GM12891 (cell line): Measurements from ENCODE around the gene SAMD3.
A peak's percentile ranks its signal among the peaks of the same experiment; 100 is the strongest.
"Not testable (repeated sequence)": the region's sequence is repeated elsewhere in the genome, so short reads cannot be mapped to it uniquely, and the experiment has no call there.

Experiments
- DNase-seq: peaks from one replicate; pipeline ENCODE4 v3.0.0; 2011; ENCODE audit warnings: low spot score; ENCODE audit not compliant: insufficient read length
- FAIRE-seq: peaks from 2 replicates; lab custom pipeline; 2011; peaks lifted over from hg19 to GRCh38; lab: Jason Lieb, UNC
- PAX5 ChIP-seq: IDR thresholded peaks from 2 replicates; pipeline ENCODE4 v1.6.1; 2011; ENCODE audit warnings: low read length, moderate library complexity, mild to moderate bottlenecking; ENCODE audit not compliant: insufficient read depth, severe bottlenecking
- POLR2A ChIP-seq: IDR thresholded peaks from 2 replicates; pipeline ENCODE4 v1.6.1; 2011; ENCODE audit warnings: low read depth, low read length, control low read depth
- POLR2AphosphoS5 ChIP-seq: IDR thresholded peaks from 2 replicates; pipeline ENCODE4 v1.6.1; 2011; ENCODE audit warnings: low read depth, low read length, control low read depth
- POU2F2 ChIP-seq: IDR thresholded peaks from 2 replicates; pipeline ENCODE4 v1.6.1; 2011; ENCODE audit warnings: low read depth, mild to moderate bottlenecking, control low read depth, low read length, moderate library complexity
- SPI1 ChIP-seq: IDR thresholded peaks from 2 replicates; pipeline ENCODE4 v1.6.1; 2011; ENCODE audit warnings: low read depth, low read length, control low read depth
- TAF1 ChIP-seq: IDR thresholded peaks from 2 replicates; pipeline ENCODE4 v1.6.1; 2011; ENCODE audit warnings: low read depth, low read length, control low read depth

Gene SAMD3

DNA sequence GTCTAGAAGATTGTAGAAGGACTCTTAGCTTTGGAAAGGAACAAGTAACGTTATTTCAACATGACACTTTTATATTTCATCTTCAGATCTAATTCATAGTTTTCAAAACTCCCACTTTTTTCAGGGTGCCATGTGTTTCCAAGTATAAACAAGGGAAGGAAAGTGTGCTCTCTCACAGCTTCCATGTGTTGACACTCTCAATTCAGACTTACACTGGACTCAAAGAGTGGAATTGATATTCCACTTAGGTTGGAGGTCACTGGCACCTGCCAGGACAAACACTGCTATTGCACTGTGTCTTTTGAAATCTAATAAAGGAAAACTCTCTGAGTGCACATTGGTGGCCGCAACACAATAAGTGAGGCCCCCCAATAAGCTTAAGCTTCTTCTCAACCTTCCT lies 22.5 kb upstream of the SAMD3 start:
- DNase-seq (no peak), FAIRE-seq (no peak)
- TF ChIP-seq PAX5 (no peak), POLR2AphosphoS5 (no peak), SPI1 (no peak)

DNA sequence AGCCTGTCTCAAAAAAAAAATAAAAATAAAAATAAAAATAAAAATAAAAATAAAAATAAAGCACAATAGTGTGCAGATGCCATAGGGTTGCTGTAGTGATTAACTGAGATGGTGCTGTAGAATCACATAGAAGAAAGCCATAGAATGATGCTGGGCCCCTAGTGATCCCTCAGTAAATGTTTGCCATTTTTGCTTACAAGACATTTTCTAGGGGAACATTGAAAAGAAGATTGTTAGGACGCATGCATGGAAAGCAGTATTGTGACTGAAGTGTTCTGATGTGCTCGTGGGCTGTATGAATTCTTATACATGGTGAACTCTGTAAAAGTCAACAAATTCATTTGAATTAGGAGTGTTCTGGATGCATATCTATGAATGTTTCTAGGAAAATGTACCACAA lies 22.0 kb upstream of the SAMD3 start:
- FAIRE-seq (no peak), DNase-seq (no peak)
- no peak for TF ChIP-seq POLR2AphosphoS5

- DNase-seq (no peak), FAIRE-seq (no peak)
- TF ChIP-seq POLR2AphosphoS5, result no peak
- no peak for TF ChIP-seq SPI1
- no peak for TF ChIP-seq POLR2A
- no peak for TF ChIP-seq TAF1
- no peak for TF ChIP-seq PAX5
- TF ChIP-seq POU2F2, result no peak
Measured at GRCh38 chr6:130240232-130240631, 17.5 kb upstream of the SAMD3 start.

GRCh38 chr6:130239755-130240154 lies 17.0 kb upstream of the SAMD3 start:
- TF ChIP-seq SPI1 (no peak), POLR2AphosphoS5 (no peak), POLR2A (no peak), TAF1 (no peak), POU2F2 (no peak)
- DNase-seq (no peak), FAIRE-seq (no peak)

DNA sequence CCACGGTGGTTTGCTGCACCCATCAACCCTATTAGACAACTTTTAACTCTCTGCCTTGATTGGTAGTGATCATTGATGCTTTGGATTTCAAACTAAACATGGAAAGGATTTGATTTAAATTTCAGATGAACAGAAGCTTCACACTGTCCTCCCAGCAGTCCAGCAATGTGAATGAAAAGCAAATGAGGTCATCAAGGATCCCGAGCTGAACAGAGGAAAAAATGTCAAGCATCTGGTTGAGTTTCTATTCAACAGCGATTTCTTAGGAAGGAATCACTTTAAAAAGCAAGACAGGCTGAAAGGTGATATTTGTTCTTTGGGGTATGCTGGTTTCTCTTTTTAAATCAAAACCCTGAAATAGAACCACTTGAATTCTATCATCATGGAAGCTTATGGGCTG lies 10.6 kb upstream of the SAMD3 start:
- no peak for FAIRE-seq
- TF ChIP-seq POU2F2 (no peak), POLR2AphosphoS5 (no peak), TAF1 (no peak), PAX5 (no peak), SPI1 (no peak), POLR2A (no peak)
- DNase-seq, result no peak

- DNase-seq, FAIRE-seq: not testable (repeated sequence)
Measured at GRCh38 chr6:130230531-130230930, 7.8 kb upstream of the SAMD3 start.

DNA sequence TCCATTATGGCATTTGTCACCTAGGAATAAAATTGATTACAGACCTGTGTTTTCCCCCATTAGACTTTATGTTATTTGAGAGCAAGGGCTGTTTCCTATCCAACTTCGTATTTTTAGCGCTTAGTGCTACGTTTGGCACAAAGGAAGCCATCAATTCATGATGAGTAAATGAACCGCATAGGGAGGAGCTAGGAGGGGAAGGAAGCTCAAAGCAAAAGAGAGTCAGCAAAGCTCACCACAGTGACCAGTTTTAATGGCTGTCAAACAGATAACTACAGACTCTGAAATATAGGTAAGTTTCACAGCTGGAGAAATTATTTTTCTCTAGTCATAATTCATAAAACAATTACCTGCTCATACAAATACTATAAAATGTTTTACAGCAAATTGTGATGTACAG lies 6.9 kb upstream of the SAMD3 start:
- TF ChIP-seq POLR2A (no peak), TAF1 (no peak), POLR2AphosphoS5 (no peak), PAX5 (no peak), POU2F2 (no peak), SPI1 (no peak)
- FAIRE-seq (no peak), DNase-seq (no peak)

GRCh38 chr6:130223508-130223907 lies 757 bp upstream of the SAMD3 start:
- DNase-seq, result peak; percentile 20
- TF ChIP-seq TAF1 (no peak), PAX5 (no peak), POLR2AphosphoS5 (no peak), POU2F2 (no peak; the same call in 1 of the 2 replicates), POLR2A (no peak), SPI1 (no peak)
- FAIRE-seq, result peak; percentile 93

DNA sequence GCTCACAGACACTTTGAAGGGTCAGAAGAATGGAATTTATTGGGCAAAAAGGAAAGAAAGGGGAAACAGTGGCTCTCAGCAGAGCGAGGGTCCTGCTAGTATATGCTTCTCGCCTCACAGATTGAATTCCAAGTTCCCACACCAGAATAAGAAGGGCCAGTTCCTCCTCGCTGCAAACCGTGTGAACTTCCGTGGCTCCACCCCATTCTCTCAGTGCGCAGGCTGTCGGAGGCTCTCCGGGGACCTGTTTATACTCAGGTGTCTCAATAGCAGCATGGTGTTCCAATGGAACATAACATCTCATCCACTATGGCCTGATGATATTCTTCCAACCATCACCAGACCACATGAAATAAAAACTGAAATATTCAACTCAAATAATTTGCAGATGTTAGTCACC lies 4.6 kb downstream of the SAMD3 start:
- FAIRE-seq, result no peak
- TF ChIP-seq SPI1 (no peak), POU2F2 (no peak), POLR2A (no peak), POLR2AphosphoS5 (no peak), PAX5 (no peak), TAF1 (no peak)
- no peak for DNase-seq

DNA sequence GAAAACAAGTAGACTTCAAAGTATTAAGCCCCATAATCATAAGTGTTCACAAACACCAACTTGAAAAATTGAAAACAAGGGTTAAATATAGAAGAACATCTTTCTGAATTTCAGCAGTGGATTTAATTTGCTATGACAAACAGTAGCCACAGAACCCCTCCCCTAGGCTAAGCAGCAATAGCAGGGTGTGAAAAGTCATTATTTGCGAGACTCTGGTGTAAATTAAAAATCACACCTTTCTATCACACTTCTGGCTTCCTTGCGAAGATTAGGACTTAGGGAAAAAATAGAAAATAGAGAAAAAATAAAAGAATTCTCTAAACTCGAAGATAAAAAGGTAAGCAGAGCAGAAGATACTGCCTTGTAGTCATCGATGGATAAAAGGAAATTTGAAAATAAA lies 6.1 kb downstream of the SAMD3 start:
- FAIRE-seq (no peak), DNase-seq (no peak)
- TF ChIP-seq PAX5 (no peak), SPI1 (no peak), TAF1 (no peak), POLR2AphosphoS5 (no peak), POU2F2 (no peak), POLR2A (no peak)

DNA sequence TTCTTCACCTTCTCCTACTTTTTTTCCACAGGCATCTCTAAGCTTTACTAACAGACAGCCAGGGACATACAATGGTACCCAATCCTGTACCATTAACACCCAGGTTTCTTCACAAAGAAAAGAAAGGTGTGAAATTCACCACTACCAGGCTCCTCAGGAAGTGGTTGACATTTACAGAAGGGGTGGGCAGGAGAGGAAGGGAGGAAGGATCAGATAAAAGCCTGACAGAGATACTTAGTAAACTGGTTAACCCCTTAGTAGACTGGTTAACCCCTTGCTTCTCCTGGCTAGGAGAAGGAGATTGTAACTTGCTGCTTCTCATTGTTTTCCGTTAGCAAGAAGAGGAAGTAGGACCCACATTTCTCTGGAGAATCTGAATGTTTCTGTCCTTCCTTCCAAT lies 7.2 kb downstream of the SAMD3 start:
- FAIRE-seq (no peak), DNase-seq (no peak)
- no peak for TF ChIP-seq POLR2A
- TF ChIP-seq POU2F2, result no peak
- no peak for TF ChIP-seq PAX5
- no peak for TF ChIP-seq SPI1

- no peak for TF ChIP-seq POLR2A
- TF ChIP-seq POU2F2, result no peak
- no peak for TF ChIP-seq POLR2AphosphoS5
- TF ChIP-seq SPI1, result no peak
- no peak for TF ChIP-seq PAX5
- no peak for TF ChIP-seq TAF1
- no peak for DNase-seq
- no peak for FAIRE-seq
Measured at GRCh38 chr6:130212215-130212874, 10.4 kb downstream of the SAMD3 start.
